Measurements from ENCODE around the gene UAP1L1.

UAP1L1 gene

DNA sequence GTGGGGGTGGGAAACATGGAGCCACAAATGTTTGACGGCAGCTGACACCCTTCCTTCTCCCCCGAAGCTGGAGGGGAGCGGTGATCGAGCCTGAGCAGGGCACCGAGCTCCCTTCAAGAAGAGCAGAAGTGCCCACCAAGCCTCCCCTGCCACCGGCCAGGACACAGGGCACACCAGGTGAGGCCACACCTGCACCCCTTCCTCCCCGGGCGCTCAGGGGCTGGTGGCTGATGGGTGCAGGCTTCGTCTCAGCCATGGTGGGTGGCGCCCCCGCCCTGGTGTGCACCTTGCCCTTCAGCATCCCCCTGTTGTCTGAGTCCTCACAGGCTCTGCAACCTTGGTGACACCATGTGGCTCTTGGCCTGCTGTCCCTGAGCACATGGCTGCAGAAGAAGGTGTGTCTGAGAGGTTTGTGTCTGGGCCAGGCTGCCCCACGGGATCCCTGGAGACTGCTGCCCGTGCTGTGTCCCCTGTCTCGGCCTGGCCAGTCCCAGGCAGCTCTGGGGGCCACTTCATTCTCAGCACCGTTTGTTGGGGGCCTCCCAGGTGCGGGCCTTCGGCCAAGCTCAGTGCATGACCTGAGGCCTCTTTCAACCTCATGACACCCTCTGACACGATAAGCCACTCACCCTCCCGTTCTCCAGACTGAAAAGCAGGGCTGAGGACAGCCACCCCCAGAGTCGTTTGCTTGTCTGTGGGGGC, 20.6 kb downstream of the UAP1L1 start:
- no peak for DNase-seq (ENCODE audit: low spot score)

DNA sequence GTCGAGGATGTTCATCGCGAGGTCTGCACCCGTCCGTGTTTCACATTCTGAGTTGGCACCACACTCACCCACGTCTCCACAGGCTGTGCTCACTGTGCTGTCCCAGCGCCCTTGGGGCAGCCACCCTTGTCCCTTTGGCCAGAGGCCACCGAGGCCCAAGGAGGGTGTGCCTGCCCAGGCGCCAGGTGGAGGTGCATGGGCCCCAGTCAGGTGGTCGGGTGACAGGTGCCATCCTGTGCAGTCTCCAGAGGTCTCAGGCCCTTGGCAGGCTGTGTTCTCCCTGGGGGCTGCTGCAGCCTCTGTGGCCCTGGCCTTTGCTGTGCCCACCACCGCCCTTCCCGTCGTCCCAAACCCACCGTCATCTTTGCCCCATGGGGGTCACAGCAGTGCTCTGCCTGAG, 21.9 kb downstream of the UAP1L1 start:
- DNase-seq (ENCODE audit: low spot score): no peak

- no peak for DNase-seq (ENCODE audit: low spot score)
These were observed 26.1 kb downstream of the UAP1L1 start for GRCh38 chr9:137103206-137103999.

GRCh38 chr9:137105814-137106661, 28.7 kb downstream of the UAP1L1 start:
- no peak for DNase-seq (ENCODE audit: low spot score)

DNA sequence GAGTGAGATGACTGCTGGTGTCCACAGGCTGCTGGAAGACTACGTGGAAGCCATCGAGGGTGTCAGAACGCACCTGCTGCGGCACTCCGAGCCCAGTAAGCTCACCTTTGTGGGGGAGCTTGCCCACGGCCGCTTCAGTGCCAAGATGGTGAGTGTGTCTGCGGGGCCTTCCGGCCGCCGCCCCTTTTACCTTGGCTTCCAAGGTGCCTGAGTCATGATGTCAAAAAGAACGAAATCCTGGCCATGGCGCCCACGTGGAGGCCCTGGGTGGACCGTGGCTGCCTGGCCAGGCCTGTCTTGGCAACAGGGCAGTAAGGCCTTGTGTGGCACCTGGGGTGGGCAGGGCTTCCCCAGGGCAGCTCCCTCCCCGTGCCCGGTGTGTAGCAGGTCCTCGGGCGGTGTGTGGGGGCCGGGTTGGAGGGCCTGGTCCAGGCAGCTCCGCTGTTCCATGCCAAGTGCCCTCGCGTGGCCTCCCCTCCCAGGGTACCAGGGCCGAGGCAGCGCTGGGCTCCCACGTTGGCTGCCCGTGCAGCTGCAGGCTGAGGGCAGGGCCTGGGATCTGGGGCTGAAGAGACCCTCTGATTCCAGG, 29.4 kb downstream of the UAP1L1 start:
- no peak for DNase-seq (ENCODE audit: low spot score)

- no peak for DNase-seq (ENCODE audit: low spot score)
These were observed 30.1 kb downstream of the UAP1L1 start for GRCh38 chr9:137107312-137107921.

- DNase-seq (ENCODE audit: low spot score): no peak
These were observed 30.7 kb downstream of the UAP1L1 start for GRCh38 chr9:137107982-137108381.

- DNase-seq (ENCODE audit: low spot score): no peak
These were observed 31.4 kb downstream of the UAP1L1 start for GRCh38 chr9:137108608-137109249.

GRCh38 chr9:137109250-137110146, 32.2 kb downstream of the UAP1L1 start:
- no peak for DNase-seq (ENCODE audit: low spot score)

GRCh38 chr9:137110147-137110910, 33.0 kb downstream of the UAP1L1 start:
- DNase-seq (ENCODE audit: low spot score): no peak

- no peak for DNase-seq (ENCODE audit: low spot score)
These were observed 33.8 kb downstream of the UAP1L1 start for GRCh38 chr9:137110911-137111787.

GRCh38 chr9:137111788-137112563, 34.7 kb downstream of the UAP1L1 start:
- no peak for DNase-seq (ENCODE audit: low spot score)

- DNase-seq (ENCODE audit: low spot score): no peak
These were observed 35.5 kb downstream of the UAP1L1 start for GRCh38 chr9:137112564-137113384.

DNA sequence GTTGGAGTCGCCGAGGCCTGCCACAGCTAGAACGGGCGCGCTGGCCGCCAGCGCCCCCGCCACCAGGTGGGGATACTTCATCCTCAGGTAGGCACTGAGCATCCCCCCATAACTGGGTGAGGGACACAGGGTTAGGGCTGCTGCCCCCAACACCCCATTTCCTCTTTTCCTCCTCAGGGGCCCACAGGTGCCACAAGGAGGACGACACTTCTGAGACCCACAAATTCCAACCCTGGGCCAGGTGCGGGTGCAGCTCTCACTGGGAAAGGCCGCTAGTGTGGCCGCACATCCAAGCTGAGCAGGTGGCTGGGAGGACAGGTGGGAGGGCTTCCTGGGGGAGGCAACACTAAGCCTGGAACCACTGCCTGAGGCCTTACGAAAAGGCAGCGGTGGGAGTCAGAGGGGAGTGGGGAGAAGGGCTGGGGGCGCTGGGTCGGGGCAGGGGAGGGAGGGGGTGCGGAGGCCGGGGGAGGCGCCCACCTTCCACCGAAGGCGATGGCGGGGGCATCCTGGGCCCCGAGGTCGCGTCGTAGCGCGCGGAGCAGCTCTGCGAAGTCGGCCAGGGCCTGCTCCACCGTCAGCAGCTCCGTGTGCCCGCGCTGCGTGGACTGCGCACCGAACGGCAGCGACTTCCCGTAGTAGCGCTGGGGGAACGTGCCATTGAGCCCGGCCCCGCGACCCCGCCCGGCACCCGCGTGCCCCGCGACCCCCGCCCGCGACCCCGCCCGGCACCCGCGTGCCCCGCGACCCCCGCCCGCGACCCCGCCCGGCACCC, 36.3 kb downstream of the UAP1L1 start:
- peak; percentile 24 for DNase-seq (ENCODE audit: low spot score)

GRCh38 chr9:137114220-137114612, 36.9 kb downstream of the UAP1L1 start:
- DNase-seq (ENCODE audit: low spot score): no peak

All from CD4-positive, alpha-beta T cell treated with Interleukin-15 for 4 hours (primary cell).